HCT116 (cell line): ENCODE results near the gene SLC35F2. TPM values are rescaled to one million over a fixed set of nuclear protein-coding genes. Genes with fewer than 3 reads are reported as not detected.

ENCODE experiments used
- ATAC-seq: fragments of 200-7000 bp; cut with Tn5 transposase; 2 replicates; pipeline ENCODE4 v1.9.1; 2020; ENCODE audit warnings: mild to moderate bottlenecking, moderate library complexity
- BruUV-seq: library from RNA; stranded (reverse); fragments of 400-500 nt; replicated peaks from 2 replicates; lab custom pipeline; 2021; lab: Mats Ljungman, UMichigan
- CTCF ChIA-PET: fragments of 300-600 bp; sonication (Branson Sonifier 250); formaldehyde crosslinking; loops from one replicate; lab custom pipeline; 2021; ENCODE audit warnings: antibody characterized with exemption; lab: Charles Lee
- POLR2A ChIA-PET: fragments of 300-600, 350-600 bp; sonication (Branson Sonifier 250); formaldehyde crosslinking; loops from one replicate; lab custom pipeline; 2021; ENCODE audit warnings: antibody characterized with exemption; lab: Charles Lee
- RAD21 ChIA-PET, 2 experiments: fragments of 300-600 bp; sonication (Branson Sonifier 250); formaldehyde crosslinking; loops; one replicate each; lab custom pipeline; 2023; ENCODE audit warnings: low total read pairs in 2 of 2; ENCODE audit not compliant: uncharacterized antibody in 2 of 2, unreplicated experiment in 2 of 2, low non-redundant PET in 1 of 2; lab: Charles Lee
- DNase-seq: peaks from one replicate; pipeline ENCODE4 v3.0.0-alpha.2; 2010; ENCODE audit warnings: low read depth, low spot score
- H2AFZ ChIP-seq: fragments of 200-600 bp; shearing (Covaris generic), sonication (generic); 2 replicates; pipeline ENCODE4 v1.6.1; 2017; ENCODE audit warnings: low read depth, mixed run types, mixed read lengths, antibody characterized with exemption, low read length; ENCODE audit not compliant: poor library complexity, severe bottlenecking
- H3K27ac ChIP-seq: 2 replicates; pipeline ENCODE4 v1.5.1; 2012; ENCODE audit warnings: low read depth, low read length
- H3K27me3 ChIP-seq: fragments of 200-600 bp; sonication (generic); 2 replicates; pipeline ENCODE4 v1.6.1; 2016; ENCODE audit warnings: mixed run types, low read length, mixed read lengths; ENCODE audit not compliant: insufficient read depth
- H3K36me3 ChIP-seq, 2 experiments: fragments of 200-500 bp in 1 of 2; fragments of 200-600 bp in 1 of 2; sonication (Bioruptor generic) in 1 of 2; sonication (generic) in 1 of 2; 2 replicates each; pipeline versions ENCODE4 v1.5.1 to v1.6.1; 2014 to 2016; ENCODE audit warnings: low read length in 2 of 2, inconsistent platforms in 1 of 2, mixed read lengths in 1 of 2, mixed run types in 1 of 2; ENCODE audit not compliant: insufficient read depth in 2 of 2, control insufficient read depth in 1 of 2
- H3K4me1 ChIP-seq, 2 experiments: fragments of 200-600 bp in 1 of 2; sonication (generic) in 1 of 2; 2 replicates each; pipeline versions ENCODE4 v1.5.1 to v1.6.1; 2012 to 2017; ENCODE audit warnings: low read length in 2 of 2, inconsistent platforms in 1 of 2, mild to moderate bottlenecking in 1 of 2, mixed read lengths in 1 of 2, mixed run types in 1 of 2, moderate library complexity in 1 of 2; ENCODE audit not compliant: insufficient read depth in 2 of 2, control insufficient read depth in 1 of 2
- H3K4me2 ChIP-seq: fragments of 200-600 bp; sonication (generic); 2 replicates; pipeline ENCODE4 v1.6.1; 2017; ENCODE audit warnings: mixed run types, low read length, mixed read lengths
- H3K4me3 ChIP-seq, 2 experiments: fragments of 200-600 bp in 1 of 2; sonication (generic) in 1 of 2; replicated peaks in 1 of 2; 2 replicates each; pipeline ENCODE4 v1.5.1; 2011 to 2016; ENCODE audit warnings: low read length in 2 of 2, control low read depth in 1 of 2, low read depth in 1 of 2, mild to moderate bottlenecking in 1 of 2, mixed read lengths in 1 of 2, mixed run types in 1 of 2
- H3K79me2 ChIP-seq: fragments of 200-600 bp; sonication (generic); 2 replicates; pipeline ENCODE4 v1.6.1; 2017; ENCODE audit warnings: mild to moderate bottlenecking, mixed run types, low read length, moderate library complexity, mixed read lengths; ENCODE audit not compliant: insufficient read depth
- H3K9ac ChIP-seq: fragments of 200-600 bp; sonication (generic); 2 replicates; pipeline ENCODE4 v1.6.1; 2016; ENCODE audit warnings: low read length, mixed read lengths
- H3K9me2 ChIP-seq: fragments of 200-600 bp; sonication (generic), shearing (Covaris generic); 2 replicates; pipeline ENCODE4 v1.6.1; 2017; ENCODE audit warnings: mixed run types, mild to moderate bottlenecking, moderate library complexity; ENCODE audit not compliant: insufficient read depth
- H3K9me3 ChIP-seq, 2 experiments: fragments of 200-500 bp in 1 of 2; fragments of 200-600 bp in 1 of 2; sonication (Bioruptor generic) in 1 of 2; sonication (generic) in 1 of 2; 2 replicates each; pipeline ENCODE4 v1.6.1; 2014 to 2017; ENCODE audit warnings: low read length in 2 of 2, mixed read lengths in 2 of 2, inconsistent platforms in 1 of 2, low read depth in 1 of 2, mild to moderate bottlenecking in 1 of 2, mixed run types in 1 of 2, moderate library complexity in 1 of 2; ENCODE audit not compliant: control insufficient read depth in 1 of 2, insufficient read depth in 1 of 2
- H4K20me1 ChIP-seq: fragments of 200-600 bp; sonication (generic), shearing (Covaris generic); 2 replicates; pipeline ENCODE4 v1.6.1; 2017; ENCODE audit warnings: mixed run types, mild to moderate bottlenecking, moderate library complexity; ENCODE audit not compliant: insufficient read depth
- ATF3 ChIP-seq: IDR thresholded peaks from 2 replicates; pipeline ENCODE4 v1.6.1; 2012
- CBX3 ChIP-seq: IDR thresholded peaks from 2 replicates; pipeline ENCODE4 v1.6.1; 2012; ENCODE audit warnings: low read depth
- CEBPB ChIP-seq: IDR thresholded peaks from 2 replicates; pipeline ENCODE4 v1.6.1; 2012; ENCODE audit warnings: low read depth
- CTCF ChIP-seq, 3 experiments: fragments of 200-600 bp in 1 of 3; sonication (generic) in 1 of 3; IDR thresholded peaks in 2 of 3; conservative IDR thresholded peaks in 1 of 3; 2 replicates each; pipeline ENCODE4 v1.5.1; 2012 to 2017; ENCODE audit warnings: low read depth in 2 of 3, low read length in 2 of 3, antibody characterized with exemption in 1 of 3, borderline replicate concordance in 1 of 3, control low read depth in 1 of 3, mild to moderate bottlenecking in 1 of 3, mixed read lengths in 1 of 3, mixed run types in 1 of 3, moderate library complexity in 1 of 3; ENCODE audit not compliant: insufficient read depth in 1 of 3
- EGR1 ChIP-seq: IDR thresholded peaks from 2 replicates; pipeline ENCODE4 v1.6.1; 2012; ENCODE audit warnings: low read depth
- EZH2 ChIP-seq: fragments of 200-600 bp; sonication (generic); IDR thresholded peaks from 2 replicates; pipeline ENCODE4 v1.6.1; 2017; ENCODE audit warnings: antibody characterized with exemption, mixed run types
- FOSL1 ChIP-seq: IDR thresholded peaks from 2 replicates; pipeline ENCODE4 v1.6.1; 2012; ENCODE audit warnings: low read depth
- MAX ChIP-seq: IDR thresholded peaks from 2 replicates; pipeline ENCODE4 v1.6.1; 2012
- SRF ChIP-seq: IDR thresholded peaks from 2 replicates; pipeline ENCODE4 v1.6.1; 2012; ENCODE audit warnings: low read depth
- YY1 ChIP-seq: IDR thresholded peaks from 2 replicates; pipeline ENCODE4 v1.6.1; 2011; ENCODE audit warnings: low read length, low read depth, moderate library complexity, mild to moderate bottlenecking; ENCODE audit not compliant: insufficient replicate concordance; ENCODE audit errors: extremely low read depth
- ZBTB33 ChIP-seq: IDR thresholded peaks from 2 replicates; pipeline ENCODE4 v1.6.1; 2011; ENCODE audit warnings: mild to moderate bottlenecking, low read length, moderate library complexity; ENCODE audit not compliant: insufficient replicate concordance; ENCODE audit errors: extremely low read depth
- ZNF274 ChIP-seq: fragments of 200-500 bp; sonication (Bioruptor generic); IDR thresholded peaks from 2 replicates; pipeline ENCODE4 v1.6.1; 2014; ENCODE audit warnings: mild to moderate bottlenecking, low read depth, low read length, inconsistent platforms
- intact Hi-C: fragments of 100-400 bp; cut with micrococcal nuclease; formaldehyde crosslinking; loops from 2 replicates; pipeline ENCODE4 v1.10.0; 2022
- total RNA-seq: library from RNA; stranded (reverse); gene quantifications from one replicate; pipeline ENCODE4 v1.2.1, GENCODE V29; 2021; ENCODE audit not compliant: unreplicated experiment

The SLC35F2 gene
- total RNA-seq, 1 experiment from 2014 or later = 53.5 TPM

- no peak overlapping the region for H2AFZ ChIP-seq
- H4K20me1 ChIP-seq = peaks cover 9% of the 10 kb centered on the region; the same call in 1 of the 2 replicates
- ChIA-PET RAD21 (no interaction called here), CTCF (no interaction called here), POLR2A (no interaction called here)
- ATAC-seq = no peak
- H3K9me3 ChIP-seq = no peaks in the 10 kb centered on the region
- peaks cover 86% of the 10 kb centered on the region for H3K79me2 ChIP-seq
- BruUV-seq = no TSS peak
- TF ChIP-seq CEBPB = 0 out of 2 replicates have a peak, but pooled peaks have one; percentile 21
- TF ChIP-seq CBX3 = peak; percentile 33; the same call in 1 of the 2 replicates
- TF ChIP-seq ATF3 = no peak
- 0 out of 2 replicates have a peak, but pooled peaks have one; percentile 31 for TF ChIP-seq MAX
- H3K4me2 ChIP-seq = peak overlapping the region; percentile 48
- peaks cover 51 to 79% of the 10 kb centered on the region in 2 experiments for H3K4me1 ChIP-seq
- H3K36me3 ChIP-seq = no peaks in the 10 kb centered on the region
- intact Hi-C loops = loop anchor here (5.0 kb wide), 1 partner anchor 282 kb away; no protein-coding TSS in a partner anchor
- H3K9me2 ChIP-seq = no peaks in the 10 kb centered on the region
- no peak overlapping the region for H3K4me3 ChIP-seq
- no peak overlapping the region for H3K27ac ChIP-seq
- no peaks in the 10 kb centered on the region for H3K27me3 ChIP-seq
- no peak for DNase-seq
- no peak overlapping the region for H3K9ac ChIP-seq
Observed at GRCh38 chr11:107844041-107844440, 14.5 kb downstream of the SLC35F2 start.

GRCh38 chr11:107842412-107843100, 16.0 kb downstream of the SLC35F2 start:
- intact Hi-C loops = loop anchor here (5.0 kb wide), 1 partner anchor 280 kb away; no protein-coding TSS in a partner anchor
- no peaks in the 10 kb centered on the region for H3K27me3 ChIP-seq
- H3K4me3 ChIP-seq = 0 out of 4 replicates have a peak overlapping the region, but pooled peaks of 1 of the 2 experiments have one; percentile 3
- peak overlapping the region; percentile 8; the same call in 1 of the 2 replicates for H3K9ac ChIP-seq
- POLR2A ChIA-PET = interaction anchor here (1.3 kb wide), 1 partner anchor 11 kb away, joined by 4 read pairs; no protein-coding TSS in a partner anchor
- H3K79me2 ChIP-seq = peaks cover 85% of the 10 kb centered on the region
- BruUV-seq = no TSS peak
- no peaks in the 10 kb centered on the region for H3K9me2 ChIP-seq
- RAD21 ChIA-PET = no interaction called here
- H3K4me2 ChIP-seq = peak overlapping the region; percentile 77
- peaks cover 50 to 73% of the 10 kb centered on the region in 2 experiments for H3K4me1 ChIP-seq
- H2AFZ ChIP-seq = no peak overlapping the region
- DNase-seq = no peak
- no peak for ATAC-seq
- peak overlapping the region; percentile 69 for H3K27ac ChIP-seq
- CTCF ChIA-PET = interaction anchor here (1.0 kb wide), 1 partner anchor 101 kb away, joined by 3 read pairs; no protein-coding TSS in a partner anchor
- H3K36me3 ChIP-seq = no peaks in the 10 kb centered on the region
- no peaks in the 10 kb centered on the region for H3K9me3 ChIP-seq
- H4K20me1 ChIP-seq = peaks cover 8% of the 10 kb centered on the region; the same call in 1 of the 2 replicates
- TF ChIP-seq EGR1 (no peak), YY1 (no peak), CTCF (IDR thresholded peaks at IDR 0.05 in 2 of 3, conservative IDR thresholded peaks at IDR 0.05 in 1 of 3; ENCODE audit: borderline replicate concordance in 1 of 3, insufficient read depth in 1 of 3, low read depth in 2 of 3, low read length in 2 of 3) (no peak), MAX (no peak), ATF3 (no peak), EZH2 (no peak), ZBTB33 (no peak), FOSL1 (no peak), SRF (no peak), ZNF274 (no peak)
